ENCODE measurements around the gene POU3F4.

- TF ChIP-seq CTCF (IDR thresholded peaks at IDR 0.05), result no peak
- no peak for TF ChIP-seq POLR2A (IDR thresholded peaks at IDR 0.05)
Measured at GRCh38 chrX:83535417-83536196, 27.5 kb downstream of the POU3F4 start.

Data from testis (tissue), 2 donors.